H9 (cell line): ENCODE measurements around the gene MAST2. TPM values are rescaled to one million over a fixed set of nuclear protein-coding genes. Genes with fewer than 3 reads are reported as not detected.

Source experiments
- DNase-seq: peaks from one replicate; pipeline ENCODE4 v3.0.0-alpha.2; 2017
- H2AFZ ChIP-seq: one replicate; pipeline ENCODE4 v1.6.1; 2013; ENCODE audit warnings: mild to moderate bottlenecking, low read length, control low read depth, moderate library complexity
- H2AK5ac ChIP-seq: 2 replicates; pipeline ENCODE4 v1.6.1; 2013; ENCODE audit warnings: low read length, control low read depth, mixed read lengths; ENCODE audit not compliant: insufficient read length
- H2BK120ac ChIP-seq: one replicate; pipeline ENCODE4 v1.6.1; 2013; ENCODE audit warnings: low read depth, mild to moderate bottlenecking, low read length, control low read depth, inconsistent platforms; ENCODE audit not compliant: poor library complexity, severe bottlenecking
- H2BK12ac ChIP-seq: 2 replicates; pipeline ENCODE4 v1.6.1; 2013; ENCODE audit warnings: low read length, control low read depth, mixed read lengths, low read depth; ENCODE audit not compliant: insufficient read length
- H2BK15ac ChIP-seq: 2 replicates; pipeline ENCODE4 v1.6.1; 2013; ENCODE audit warnings: low read depth, low read length, control low read depth
- H2BK20ac ChIP-seq: one replicate; pipeline ENCODE4 v1.6.1; 2013; ENCODE audit warnings: low read depth, mild to moderate bottlenecking, low read length, control low read depth, inconsistent platforms; ENCODE audit not compliant: poor library complexity, severe bottlenecking
- H2BK5ac ChIP-seq: 2 replicates; pipeline ENCODE4 v1.6.1; 2013; ENCODE audit warnings: low read length, control low read depth, mixed read lengths; ENCODE audit not compliant: insufficient read length
- H3K14ac ChIP-seq: 2 replicates; pipeline ENCODE4 v1.6.1; 2013; ENCODE audit warnings: low read length, control low read depth; ENCODE audit not compliant: insufficient read depth
- H3K18ac ChIP-seq: 2 replicates; pipeline ENCODE4 v1.6.1; 2013; ENCODE audit warnings: low read depth, mild to moderate bottlenecking, mixed read lengths, low read length, control low read depth; ENCODE audit not compliant: insufficient read length
- H3K23ac ChIP-seq: 2 replicates; pipeline ENCODE4 v1.6.1; 2013; ENCODE audit warnings: low read length, control low read depth, mixed read lengths, low read depth; ENCODE audit not compliant: insufficient read length
- H3K23me2 ChIP-seq: 2 replicates; pipeline ENCODE4 v1.6.1; 2013; ENCODE audit warnings: low read depth, mild to moderate bottlenecking, mixed read lengths, low read length, control low read depth; ENCODE audit not compliant: insufficient read length, poor library complexity, severe bottlenecking
- H3K27ac ChIP-seq: 2 replicates; pipeline ENCODE4 v1.5.1; 2013; ENCODE audit warnings: low read length, control low read depth, mixed read lengths, low read depth; ENCODE audit not compliant: insufficient read length
- H3K27me3 ChIP-seq: 2 replicates; pipeline ENCODE4 v1.6.1; 2013; ENCODE audit warnings: low read length, control low read depth, inconsistent platforms; ENCODE audit not compliant: insufficient read depth
- H3K4ac ChIP-seq: 2 replicates; pipeline ENCODE4 v1.6.1; 2013; ENCODE audit warnings: low read depth, mild to moderate bottlenecking, control low read depth, inconsistent platforms, low read length, moderate library complexity
- H3K4me1 ChIP-seq: 2 replicates; pipeline ENCODE4 v1.6.1; 2013; ENCODE audit warnings: low read length, control low read depth, inconsistent platforms; ENCODE audit not compliant: insufficient read depth
- H3K4me2 ChIP-seq: 2 replicates; pipeline ENCODE4 v1.6.1; 2013; ENCODE audit warnings: low read length, control low read depth, mixed read lengths; ENCODE audit not compliant: insufficient read length, insufficient read depth
- H3K56ac ChIP-seq: 2 replicates; pipeline ENCODE4 v1.6.1; 2013; ENCODE audit warnings: low read depth, mild to moderate bottlenecking, mixed read lengths, low read length, control low read depth; ENCODE audit not compliant: insufficient read length
- H3K79me1 ChIP-seq: 2 replicates; pipeline ENCODE4 v1.6.1; 2013; ENCODE audit warnings: low read depth, mild to moderate bottlenecking, moderate library complexity, low read length, control low read depth, inconsistent platforms; ENCODE audit not compliant: insufficient read depth, poor library complexity, severe bottlenecking
- H3K79me2 ChIP-seq: 2 replicates; pipeline ENCODE4 v1.6.1; 2013; ENCODE audit warnings: low read length, control low read depth, inconsistent platforms; ENCODE audit not compliant: insufficient read depth
- H3K9ac ChIP-seq: 2 replicates; pipeline ENCODE4 v1.6.1; 2013; ENCODE audit warnings: low read length, control low read depth, mixed read lengths; ENCODE audit not compliant: insufficient read length; ENCODE audit errors: extremely low read depth
- H3K9me3 ChIP-seq: one replicate; pipeline ENCODE4 v1.6.1; 2013; ENCODE audit warnings: low read depth, low read length, inconsistent platforms; ENCODE audit not compliant: control insufficient read depth
- H3T11ph ChIP-seq: one replicate; pipeline ENCODE4 v1.6.1; 2013; ENCODE audit warnings: mild to moderate bottlenecking, low read length, control low read depth, inconsistent platforms
- H4K20me1 ChIP-seq: one replicate; pipeline ENCODE4 v1.6.1; 2013; ENCODE audit not compliant: control insufficient read depth, insufficient read length, insufficient read depth
- H4K5ac ChIP-seq: 2 replicates; pipeline ENCODE4 v1.6.1; 2013; ENCODE audit warnings: low read depth, mild to moderate bottlenecking, mixed read lengths, low read length, control low read depth; ENCODE audit not compliant: insufficient read length
- H4K8ac ChIP-seq: replicated peaks from 2 replicates; pipeline ENCODE4 v1.6.1; 2013; ENCODE audit warnings: low read length, control low read depth, mixed read lengths, low read depth; ENCODE audit not compliant: insufficient read length
- H4K91ac ChIP-seq: 2 replicates; pipeline ENCODE4 v1.6.1; 2013; ENCODE audit warnings: low read depth, mild to moderate bottlenecking, moderate library complexity, mixed read lengths, low read length, control low read depth; ENCODE audit not compliant: insufficient read length
- H3K27ac Mint-ChIP-seq, 3 experiments: 2 replicates in 2 of 3; 3 replicates in 1 of 3; pipeline ENCODE4 v1.8.0; 2020 to 2021; ENCODE audit warnings: mixed read lengths in 3 of 3, mild to moderate bottlenecking in 1 of 3, moderate library complexity in 1 of 3
- H3K27me3 Mint-ChIP-seq: 2 replicates; pipeline ENCODE4 v1.8.0; 2021; ENCODE audit warnings: low read depth, mild to moderate bottlenecking, moderate library complexity, mixed read lengths
- H3K36me3 Mint-ChIP-seq, 3 experiments: 2 replicates in 2 of 3; 3 replicates in 1 of 3; pipeline ENCODE4 v1.8.0; 2020 to 2021; ENCODE audit warnings: low read depth in 3 of 3, mixed read lengths in 3 of 3; ENCODE audit not compliant: insufficient read depth in 1 of 3
- H3K4me1 Mint-ChIP-seq, 2 experiments: 2 replicates each; pipeline ENCODE4 v1.8.0; 2020; ENCODE audit warnings: mixed read lengths in 2 of 2
- H3K4me3 Mint-ChIP-seq, 2 experiments: 2 replicates in 1 of 2; 3 replicates in 1 of 2; pipeline ENCODE4 v1.8.0; 2020 to 2021; ENCODE audit warnings: mild to moderate bottlenecking in 2 of 2, mixed read lengths in 2 of 2, moderate library complexity in 1 of 2
- H3K9me3 Mint-ChIP-seq, 2 experiments: 2 replicates in 1 of 2; 3 replicates in 1 of 2; pipeline ENCODE4 v1.8.0; 2020; ENCODE audit warnings: mild to moderate bottlenecking in 2 of 2, mixed read lengths in 2 of 2, moderate library complexity in 1 of 2
- CTCF ChIP-seq: fragments of 200-600 bp; sonication (generic); conservative IDR thresholded peaks from 3 replicates; pipeline ENCODE4 v1.8.0; 2021; ENCODE audit warnings: antibody characterized with exemption, mild to moderate bottlenecking
- total RNA-seq: library from RNA; stranded (reverse); gene quantifications from 2 replicates; pipeline ENCODE4 v1.2.1, GENCODE V29; 2021

The MAST2 gene
- total RNA-seq, 1 experiment from 2014 or later: 28.8 TPM

- Histone ChIP-seq H2BK15ac (no peak overlapping the region), H2BK12ac (no peak overlapping the region), H2AFZ (no peak overlapping the region), H3K4me2 (no peak overlapping the region), H3K18ac (no peak overlapping the region), H4K8ac (no peak overlapping the region), H3K27me3 (no peaks in the 10 kb centered on the region), H3K23ac (no peak overlapping the region), H3K9me3 (no peaks in the 10 kb centered on the region), H3K23me2 (no peaks in the 10 kb centered on the region), H3K56ac (no peak overlapping the region), H3T11ph (no peak overlapping the region), H3K9ac (no peak overlapping the region), H3K14ac (no peak overlapping the region), H4K5ac (no peak overlapping the region), H2AK5ac (no peak overlapping the region), H3K27ac (no peak overlapping the region), H3K4ac (no peak overlapping the region), H2BK20ac (no peak overlapping the region), H4K91ac (no peak overlapping the region), H2BK120ac (no peak overlapping the region), H3K79me2 (no peaks in the 10 kb centered on the region), H2BK5ac (no peak overlapping the region), H3K79me1 (no peaks in the 10 kb centered on the region), H4K20me1 (no peaks in the 10 kb centered on the region), H3K4me1 (peaks cover 7% of the 10 kb centered on the region)
- DNase-seq: no peak
- H3K36me3 Mint-ChIP-seq: peaks cover 3 to 20% (median 16%) of the 10 kb centered on the region in 3 experiments; a peak in 6 of 7 replicates
- H3K9me3 Mint-ChIP-seq: no peaks in the 10 kb centered on the region
- no peak overlapping the region for H3K4me3 Mint-ChIP-seq
- TF ChIP-seq CTCF: no peak
- no peak overlapping the region for H3K27ac Mint-ChIP-seq
- H3K4me1 Mint-ChIP-seq: peaks cover 17 to 19% of the 10 kb centered on the region in 2 experiments
- H3K27me3 Mint-ChIP-seq: peaks cover 18% of the 10 kb centered on the region
Measured at GRCh38 chr1:46041974-46042373, 238.6 kb downstream of the MAST2 start.
